Stimulated activated CD4-positive, alpha-beta T cell treated with anti-CD3 and anti-CD28 coated beads, TNF-alpha, amount 100 ng/mL, for 4 hours (primary cell): ENCODE data around the gene GRPEL2.

Experiments used
- DNase-seq, 3 experiments: peaks; one replicate each; pipeline ENCODE4 v3.0.0-alpha.2; 2020; ENCODE audit warnings: low read depth in 3 of 3

Gene GRPEL2, protein sequence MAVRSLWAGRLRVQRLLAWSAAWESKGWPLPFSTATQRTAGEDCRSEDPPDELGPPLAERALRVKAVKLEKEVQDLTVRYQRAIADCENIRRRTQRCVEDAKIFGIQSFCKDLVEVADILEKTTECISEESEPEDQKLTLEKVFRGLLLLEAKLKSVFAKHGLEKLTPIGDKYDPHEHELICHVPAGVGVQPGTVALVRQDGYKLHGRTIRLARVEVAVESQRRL

GRCh38 chr5:149345147-149345891 is at the start of gene GRPEL2:
Gene GRPEL2, plus strand, starts transcription at chr5:149345499. Its CDS starts 41 bp downstream, at chr5:149345540.
- peak; percentile 81 to 87 (median 81) for DNase-seq

- no peak for DNase-seq
These were observed 47.8 kb upstream of the GRPEL2 start for GRCh38 chr5:149297340-149298025.

GRCh38 chr5:149298163-149298562 is 47.1 kb upstream of the GRPEL2 start:
- DNase-seq = no peak

DNA sequence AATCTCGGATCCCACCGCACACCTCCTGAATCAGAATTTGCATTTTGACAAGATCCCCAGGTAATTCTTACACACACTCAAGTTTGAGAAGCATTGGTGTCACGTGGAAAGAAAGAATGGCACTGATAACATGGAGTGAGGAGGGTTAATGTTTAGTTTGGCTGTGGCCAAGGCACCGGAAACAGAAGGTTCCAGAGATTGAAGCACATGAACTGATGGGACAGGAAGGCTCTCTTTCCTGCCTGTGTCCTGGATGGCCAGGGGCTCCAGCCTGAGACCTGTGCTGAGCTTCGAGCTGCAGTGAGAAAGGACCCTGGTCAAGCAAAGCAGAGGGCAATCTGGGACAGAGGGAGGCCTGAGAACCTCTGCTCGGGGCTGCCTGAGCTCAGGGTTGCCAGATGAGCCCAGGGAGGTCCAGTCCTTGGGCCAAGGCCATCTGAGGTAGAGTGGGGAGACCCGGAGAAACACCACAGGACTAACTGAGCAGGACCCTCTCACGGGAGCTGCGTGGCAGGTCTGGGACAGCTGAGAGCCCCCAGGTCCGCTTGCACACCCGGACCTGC is 46.4 kb upstream of the GRPEL2 start:
- no peak for DNase-seq

DNA sequence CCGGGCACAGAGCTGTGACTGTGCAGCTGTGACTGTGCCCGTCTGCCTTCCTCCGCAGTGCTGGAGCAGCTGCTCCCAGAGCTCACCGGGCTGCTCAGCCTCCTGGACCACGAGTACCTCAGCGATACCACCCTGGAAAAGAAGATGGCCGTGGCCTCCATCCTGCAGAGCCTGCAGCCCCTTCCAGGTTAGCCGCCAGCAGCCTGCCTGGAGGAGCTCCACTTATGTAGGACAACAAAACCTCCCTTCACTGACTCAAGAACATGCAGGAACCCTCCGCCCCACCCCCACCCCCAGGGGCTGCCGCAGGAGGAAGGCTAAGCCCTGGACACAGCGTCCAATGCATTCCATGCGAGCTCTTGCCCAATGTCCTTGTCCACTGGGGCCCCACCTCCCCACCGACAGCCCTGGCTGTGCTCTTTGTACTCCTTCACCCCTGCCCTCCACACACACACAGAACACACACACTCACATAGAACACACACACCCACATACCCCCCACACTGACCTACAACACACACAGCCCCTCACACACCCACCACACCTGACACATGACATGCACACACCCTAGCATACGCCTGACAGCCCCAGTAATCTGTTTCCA is 45.7 kb upstream of the GRPEL2 start:
- no peak for DNase-seq

- no peak for DNase-seq
These were observed 44.9 kb upstream of the GRPEL2 start for GRCh38 chr5:149300441-149300840.

GRCh38 chr5:149301049-149301743 is 44.1 kb upstream of the GRPEL2 start:
- no peak for DNase-seq

DNA sequence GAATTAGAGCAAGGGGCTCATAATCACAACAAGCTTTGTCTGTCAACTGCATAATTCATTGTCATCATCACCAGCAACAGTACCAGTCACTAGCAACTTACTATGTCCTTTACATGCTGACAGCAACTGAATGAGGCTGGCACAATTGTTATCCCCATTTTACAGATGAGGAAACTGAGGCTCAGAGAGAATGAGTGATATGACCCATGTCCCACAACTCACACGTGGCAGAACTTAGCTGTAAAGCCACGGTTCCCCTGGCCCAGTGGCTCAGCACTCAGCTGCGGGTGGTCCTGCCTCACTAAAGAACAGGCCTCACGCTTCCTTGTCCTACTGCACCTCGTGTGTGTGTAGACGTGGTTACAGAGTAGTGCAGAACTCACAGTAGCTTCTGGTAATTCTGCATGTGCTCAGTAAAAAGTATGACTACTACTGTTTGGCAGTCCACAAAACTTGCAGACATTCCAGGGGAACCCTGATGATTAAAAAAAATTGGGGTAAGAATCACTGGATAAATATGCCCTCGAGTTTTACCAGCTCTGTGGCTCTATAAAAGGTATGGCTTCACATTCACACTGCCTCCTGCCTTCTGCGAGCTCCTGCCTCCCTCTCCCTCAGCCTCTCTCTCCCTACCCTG is 43.4 kb upstream of the GRPEL2 start:
- DNase-seq = no peak

GRCh38 chr5:149302641-149303040 is 42.7 kb upstream of the GRPEL2 start:
- DNase-seq = no peak

- DNase-seq = no peak
These were observed 42.1 kb upstream of the GRPEL2 start for GRCh38 chr5:149303210-149303609.

- no peak for DNase-seq
These were observed 40.9 kb upstream of the GRPEL2 start for GRCh38 chr5:149304195-149305078.

DNA sequence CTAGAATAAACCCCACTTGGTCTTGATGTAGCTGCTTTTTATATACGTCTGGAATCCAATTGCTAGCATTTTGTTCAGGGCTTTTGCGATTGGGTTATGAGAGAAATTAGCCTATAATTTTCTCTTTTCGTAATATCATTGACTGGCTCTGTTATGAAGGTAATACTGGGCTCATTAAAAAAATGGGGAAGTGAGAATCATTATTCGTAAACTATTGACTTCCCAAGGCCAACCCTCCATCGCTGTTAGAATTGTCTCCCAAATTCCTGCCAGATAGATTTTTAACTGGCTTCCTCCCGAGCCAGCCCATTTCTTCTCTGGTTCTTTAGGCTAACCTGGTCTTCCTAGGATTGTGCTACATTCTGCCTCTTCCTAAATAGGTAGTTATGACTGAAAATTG is 35.9 kb upstream of the GRPEL2 start:
- DNase-seq = no peak

GRCh38 chr5:149310488-149310887 is 34.8 kb upstream of the GRPEL2 start:
- no peak for DNase-seq

DNA sequence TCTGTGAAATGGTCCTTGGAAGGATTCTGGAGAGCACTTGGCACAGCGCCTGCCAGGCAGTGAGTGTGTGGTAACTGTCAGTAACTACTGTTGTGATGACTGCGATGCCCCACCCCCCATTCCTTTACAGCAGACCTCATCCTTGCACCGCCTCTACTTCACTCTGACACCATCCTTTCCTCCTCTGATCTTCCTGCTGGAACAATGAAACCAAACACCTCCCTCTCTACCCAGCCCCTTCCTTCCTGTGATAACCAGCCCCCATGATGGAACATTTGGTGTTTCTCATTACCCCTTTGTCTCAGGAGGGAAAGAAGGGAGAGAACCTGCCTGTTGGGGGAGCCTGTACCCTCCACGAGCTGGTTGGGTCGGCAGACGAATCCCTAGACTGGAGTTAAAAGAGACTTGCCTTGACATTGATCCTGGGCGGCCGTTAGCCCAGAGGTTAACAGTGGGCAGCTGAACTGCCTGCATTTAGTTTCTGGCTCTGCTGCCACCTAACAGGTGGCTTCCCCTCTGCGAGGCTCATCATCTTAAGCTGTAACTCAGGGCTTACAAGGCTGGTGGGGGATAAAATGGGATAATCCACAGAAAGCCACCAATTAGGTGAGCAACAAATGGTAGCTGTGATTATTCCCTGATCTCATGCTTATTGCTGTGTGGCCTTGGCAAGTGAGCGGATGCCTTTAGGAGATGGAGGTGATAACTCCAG is 34.2 kb upstream of the GRPEL2 start:
- DNase-seq = no peak

- DNase-seq = no peak
These were observed 32.0 kb upstream of the GRPEL2 start for GRCh38 chr5:149313151-149313841.

DNA sequence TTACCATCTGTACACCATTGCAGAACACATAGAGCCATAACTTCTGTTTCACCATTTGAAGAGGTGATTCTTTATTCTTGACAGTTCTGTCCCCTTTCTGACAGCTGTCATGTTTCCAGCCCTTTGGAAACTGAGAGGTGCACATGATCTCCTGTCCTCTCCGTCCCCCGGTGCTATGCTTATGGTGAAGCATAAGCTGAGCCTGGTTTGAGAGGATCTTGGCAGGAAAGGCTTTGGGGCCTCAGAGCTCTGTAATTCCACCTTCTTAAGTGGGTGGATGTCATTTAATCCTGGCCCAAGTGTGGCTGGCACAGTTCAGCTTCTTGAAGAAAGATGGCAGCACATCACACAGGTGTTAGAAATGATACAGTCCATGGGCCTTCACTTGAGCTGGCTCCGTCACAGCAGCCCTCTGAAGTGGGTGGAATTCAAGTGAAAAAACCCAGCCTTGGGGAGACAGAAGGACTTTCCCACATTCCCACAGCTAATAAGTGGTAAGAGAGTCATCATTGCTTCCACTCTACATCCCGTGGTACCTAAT is 30.7 kb upstream of the GRPEL2 start:
- no peak for DNase-seq

DNA sequence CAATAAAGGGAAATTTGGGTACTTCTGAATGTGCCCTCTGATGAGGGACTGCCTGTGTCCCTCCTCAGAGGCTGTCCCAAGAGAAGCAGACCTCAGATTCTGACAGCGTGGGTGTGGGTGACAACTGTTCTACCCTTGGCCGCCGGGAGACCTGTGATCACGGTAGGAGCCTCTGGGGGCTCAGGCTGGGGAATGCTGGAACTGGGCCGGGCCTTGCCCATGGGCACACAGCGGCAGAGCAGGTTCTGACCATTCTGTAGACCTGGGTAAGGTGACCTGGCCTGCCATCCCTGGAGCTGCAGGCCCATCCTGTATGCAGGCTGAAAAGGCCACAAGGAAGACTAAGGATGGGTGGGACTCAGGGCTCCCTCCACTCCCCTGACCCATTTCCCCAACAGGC is 29.5 kb upstream of the GRPEL2 start:
- no peak for DNase-seq

DNA sequence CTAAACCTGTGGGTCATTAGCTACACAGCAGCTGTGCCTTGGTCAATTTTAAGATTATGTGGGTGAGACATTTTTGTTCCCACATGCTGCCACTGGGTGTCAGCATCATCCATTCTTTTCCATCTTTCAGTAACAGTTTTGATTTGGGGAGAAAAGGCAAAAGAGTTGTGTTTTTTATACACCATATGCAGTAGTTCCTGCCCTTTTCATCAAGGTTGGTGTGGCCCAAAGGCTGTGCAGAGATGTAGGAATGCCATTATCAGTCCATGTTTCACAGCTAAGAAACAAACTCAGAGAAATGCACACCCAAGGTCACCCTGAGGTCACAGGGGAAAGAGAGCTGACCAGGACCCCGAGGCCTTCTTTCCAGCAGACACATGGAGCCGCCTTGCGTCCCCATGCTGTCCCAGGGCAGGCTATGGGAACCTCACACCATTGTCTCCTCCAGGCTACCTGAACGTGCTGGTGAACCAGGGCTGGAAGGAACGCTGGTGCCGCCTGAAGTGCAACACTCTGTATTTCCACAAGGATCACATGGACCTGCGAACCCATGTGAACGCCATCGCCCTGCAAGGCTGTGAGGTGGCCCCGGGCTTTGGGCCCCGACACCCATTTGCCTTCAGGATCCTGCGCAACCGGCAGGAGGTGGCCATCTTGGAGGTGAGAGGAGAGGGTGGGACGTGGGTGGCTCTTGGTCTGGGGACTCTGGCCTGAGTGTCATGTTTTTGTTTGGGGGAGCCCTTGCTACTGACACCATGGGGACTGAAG is 27.8 kb upstream of the GRPEL2 start:
- DNase-seq = no peak
